Loucy (cell line): ENCODE results near the gene SPDEF.

Source experiments
- H2AFZ ChIP-seq: fragments of 200-600 bp; sonication (generic); 2 replicates; pipeline ENCODE4 v1.6.0; 2016; ENCODE audit warnings: antibody characterized with exemption, mild to moderate bottlenecking, low read length, moderate library complexity
- H3F3A ChIP-seq: fragments of 200-600 bp; 2 replicates; pipeline ENCODE4 v1.6.0; 2016; ENCODE audit warnings: antibody characterized with exemption, low read depth, mild to moderate bottlenecking
- H3K27me3 ChIP-seq: fragments of 200-600 bp; sonication (generic); 2 replicates; pipeline ENCODE4 v1.6.1; 2014; ENCODE audit warnings: low read length, mild to moderate bottlenecking; ENCODE audit not compliant: insufficient read depth, poor library complexity, severe bottlenecking
- H3K36me3 ChIP-seq: fragments of 200-600 bp; sonication (generic); 2 replicates; pipeline ENCODE4 v1.6.1; 2016; ENCODE audit warnings: low read length; ENCODE audit not compliant: insufficient read depth
- H3K4me1 ChIP-seq: fragments of 200-600 bp; sonication (generic); 2 replicates; pipeline ENCODE4 v1.5.1; 2014; ENCODE audit warnings: low read length, mild to moderate bottlenecking; ENCODE audit not compliant: insufficient read depth, poor library complexity, severe bottlenecking
- H3K4me2 ChIP-seq: fragments of 200-600 bp; sonication (generic); 2 replicates; pipeline ENCODE4 v1.6.0; 2014; ENCODE audit warnings: antibody characterized with exemption, low read length, low read depth, mild to moderate bottlenecking; ENCODE audit not compliant: poor library complexity, severe bottlenecking
- H3K4me3 ChIP-seq: fragments of 200-600 bp; sonication (generic); 2 replicates; pipeline ENCODE4 v1.5.1; 2014; ENCODE audit warnings: low read length, mild to moderate bottlenecking, mixed read lengths; ENCODE audit not compliant: poor library complexity, severe bottlenecking
- H3K79me2 ChIP-seq: fragments of 200-600 bp; sonication (generic); 2 replicates; pipeline ENCODE4 v1.6.1; 2014; ENCODE audit warnings: low read length; ENCODE audit not compliant: insufficient read depth
- H3K9ac ChIP-seq: fragments of 200-600 bp; sonication (generic); 2 replicates; pipeline ENCODE4 v1.6.0; 2014; ENCODE audit warnings: mild to moderate bottlenecking, low read depth, low read length, moderate library complexity; ENCODE audit not compliant: poor library complexity, severe bottlenecking
- H3K9me2 ChIP-seq: fragments of 200-600 bp; sonication (generic); replicated peaks from 2 replicates; pipeline ENCODE4 v1.6.1; 2016; ENCODE audit warnings: low read depth, low read length, mixed read lengths
- H3K9me3 ChIP-seq: fragments of 200-600 bp; sonication (generic); 2 replicates; pipeline ENCODE4 v1.6.1; 2014; ENCODE audit warnings: mild to moderate bottlenecking, antibody characterized with exemption, low read length, low read depth; ENCODE audit not compliant: insufficient read depth
- H4K20me1 ChIP-seq: fragments of 200-600 bp; sonication (generic); 2 replicates; pipeline ENCODE4 v1.6.0; 2014; ENCODE audit warnings: antibody characterized with exemption, low read length, mild to moderate bottlenecking; ENCODE audit not compliant: insufficient read depth, poor library complexity, severe bottlenecking
- EZH2phosphoT487 ChIP-seq: fragments of 200-600 bp; IDR thresholded peaks from 2 replicates; pipeline ENCODE4 v1.6.1; 2018; ENCODE audit warnings: antibody characterized with exemption, mild to moderate bottlenecking, moderate library complexity, borderline replicate concordance
- TF ChIP-seq, protein P1 (sequence below): fragments of 200-600 bp; sonication (generic); conservative IDR thresholded peaks from 2 replicates; pipeline ENCODE4 v1.5.1; 2014; ENCODE audit warnings: mild to moderate bottlenecking, antibody characterized with exemption, low read length

The SPDEF gene

DNA sequence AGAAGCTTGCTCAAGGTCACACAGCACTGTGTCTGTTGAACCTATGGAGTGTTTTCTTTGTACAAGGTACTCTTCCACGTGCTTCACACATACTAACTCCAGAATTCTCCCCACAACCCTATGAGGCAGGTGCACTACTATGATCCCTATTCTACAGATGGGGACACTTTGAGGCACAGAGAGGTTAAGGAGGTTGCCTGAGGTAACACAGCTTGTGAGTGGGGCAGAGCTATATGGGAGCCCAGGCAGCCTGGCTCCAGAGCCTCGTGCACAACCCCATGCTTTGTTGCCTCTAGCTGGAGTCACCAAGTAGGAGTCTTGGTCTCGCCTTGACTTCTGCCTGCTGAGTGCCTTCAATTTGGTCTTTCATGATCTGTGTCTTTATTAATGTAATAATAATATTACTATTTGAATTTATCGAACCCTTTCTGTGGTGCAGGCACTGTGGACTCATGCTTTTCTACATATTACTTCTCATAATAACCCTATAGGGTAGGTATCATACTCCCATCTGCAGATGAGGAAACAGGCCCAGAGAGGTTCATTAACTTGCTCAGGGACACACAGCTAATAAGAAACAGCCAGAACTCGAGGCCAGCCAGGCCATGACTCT, 13.3 kb upstream of the SPDEF start:
- H3K4me2 ChIP-seq: no peak overlapping the region
- H3F3A ChIP-seq: no peaks in the 10 kb centered on the region
- no peaks in the 10 kb centered on the region for H3K9me3 ChIP-seq
- no peak overlapping the region for H2AFZ ChIP-seq
- no peak overlapping the region for H3K4me3 ChIP-seq
- H3K4me1 ChIP-seq: no peaks in the 10 kb centered on the region
- no peaks in the 10 kb centered on the region for H3K36me3 ChIP-seq
- no peaks in the 10 kb centered on the region for H3K79me2 ChIP-seq
- H4K20me1 ChIP-seq: no peaks in the 10 kb centered on the region
- no peaks in the 10 kb centered on the region for H3K27me3 ChIP-seq
- TF ChIP-seq, protein P1, sequence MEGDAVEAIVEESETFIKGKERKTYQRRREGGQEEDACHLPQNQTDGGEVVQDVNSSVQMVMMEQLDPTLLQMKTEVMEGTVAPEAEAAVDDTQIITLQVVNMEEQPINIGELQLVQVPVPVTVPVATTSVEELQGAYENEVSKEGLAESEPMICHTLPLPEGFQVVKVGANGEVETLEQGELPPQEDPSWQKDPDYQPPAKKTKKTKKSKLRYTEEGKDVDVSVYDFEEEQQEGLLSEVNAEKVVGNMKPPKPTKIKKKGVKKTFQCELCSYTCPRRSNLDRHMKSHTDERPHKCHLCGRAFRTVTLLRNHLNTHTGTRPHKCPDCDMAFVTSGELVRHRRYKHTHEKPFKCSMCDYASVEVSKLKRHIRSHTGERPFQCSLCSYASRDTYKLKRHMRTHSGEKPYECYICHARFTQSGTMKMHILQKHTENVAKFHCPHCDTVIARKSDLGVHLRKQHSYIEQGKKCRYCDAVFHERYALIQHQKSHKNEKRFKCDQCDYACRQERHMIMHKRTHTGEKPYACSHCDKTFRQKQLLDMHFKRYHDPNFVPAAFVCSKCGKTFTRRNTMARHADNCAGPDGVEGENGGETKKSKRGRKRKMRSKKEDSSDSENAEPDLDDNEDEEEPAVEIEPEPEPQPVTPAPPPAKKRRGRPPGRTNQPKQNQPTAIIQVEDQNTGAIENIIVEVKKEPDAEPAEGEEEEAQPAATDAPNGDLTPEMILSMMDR: no peak
- no peak for TF ChIP-seq EZH2phosphoT487
- no peak overlapping the region for H3K9ac ChIP-seq
- H3K9me2 ChIP-seq: no peaks in the 10 kb centered on the region

DNA sequence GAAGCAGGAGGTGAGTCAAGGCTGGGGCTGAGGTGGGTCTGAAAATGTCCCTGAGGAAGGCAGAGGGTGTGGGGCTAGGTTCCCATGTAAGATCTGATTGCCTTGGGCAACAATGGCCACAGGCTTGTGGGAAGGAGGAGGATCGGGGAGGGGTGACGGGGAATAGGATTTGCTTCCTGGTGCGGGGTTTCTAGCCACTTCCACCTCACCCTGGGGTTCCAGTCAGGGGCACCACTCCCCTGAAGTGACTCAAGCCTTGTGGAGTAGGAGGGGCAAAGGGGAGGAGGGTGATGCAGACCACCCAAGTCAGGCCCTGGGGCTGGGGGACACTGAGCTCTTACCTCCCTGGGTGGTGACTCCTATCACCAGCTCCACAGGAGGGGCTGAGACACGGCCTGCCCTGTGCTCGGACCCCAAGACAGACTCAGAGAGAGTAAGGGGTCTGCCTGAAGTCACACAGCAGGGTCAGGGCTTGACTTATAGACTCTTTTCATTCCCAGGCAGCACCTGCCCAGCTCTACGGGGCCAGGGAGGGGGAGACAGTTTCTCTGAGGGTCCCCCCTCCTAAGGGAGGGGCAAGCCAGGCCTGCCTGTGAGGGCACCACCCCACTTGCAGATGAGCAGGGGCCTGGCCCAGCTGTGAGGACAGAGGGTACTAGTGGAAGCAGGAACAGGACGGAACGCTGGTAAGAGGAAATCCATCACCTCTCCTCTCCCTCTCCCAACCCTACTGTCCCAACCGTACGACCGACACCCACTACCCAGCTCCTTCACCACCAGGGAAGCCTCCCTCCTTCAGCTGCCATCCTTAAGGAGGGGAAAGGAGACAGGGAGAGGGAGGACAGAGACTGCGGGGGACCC, 12.4 kb upstream of the SPDEF start:
- no peaks in the 10 kb centered on the region for H3K36me3 ChIP-seq
- no peaks in the 10 kb centered on the region for H3K4me1 ChIP-seq
- H3K27me3 ChIP-seq: no peaks in the 10 kb centered on the region
- H3K9me2 ChIP-seq: no peaks in the 10 kb centered on the region
- no peak overlapping the region for H3K4me3 ChIP-seq
- no peaks in the 10 kb centered on the region for H3K9me3 ChIP-seq
- no peak overlapping the region for H3K4me2 ChIP-seq
- no peaks in the 10 kb centered on the region for H4K20me1 ChIP-seq
- H3K79me2 ChIP-seq: no peaks in the 10 kb centered on the region
- no peak for TF ChIP-seq EZH2phosphoT487
- TF ChIP-seq, protein P1: no peak
- no peak overlapping the region for H2AFZ ChIP-seq
- no peak overlapping the region for H3K9ac ChIP-seq
- H3F3A ChIP-seq: no peaks in the 10 kb centered on the region

DNA sequence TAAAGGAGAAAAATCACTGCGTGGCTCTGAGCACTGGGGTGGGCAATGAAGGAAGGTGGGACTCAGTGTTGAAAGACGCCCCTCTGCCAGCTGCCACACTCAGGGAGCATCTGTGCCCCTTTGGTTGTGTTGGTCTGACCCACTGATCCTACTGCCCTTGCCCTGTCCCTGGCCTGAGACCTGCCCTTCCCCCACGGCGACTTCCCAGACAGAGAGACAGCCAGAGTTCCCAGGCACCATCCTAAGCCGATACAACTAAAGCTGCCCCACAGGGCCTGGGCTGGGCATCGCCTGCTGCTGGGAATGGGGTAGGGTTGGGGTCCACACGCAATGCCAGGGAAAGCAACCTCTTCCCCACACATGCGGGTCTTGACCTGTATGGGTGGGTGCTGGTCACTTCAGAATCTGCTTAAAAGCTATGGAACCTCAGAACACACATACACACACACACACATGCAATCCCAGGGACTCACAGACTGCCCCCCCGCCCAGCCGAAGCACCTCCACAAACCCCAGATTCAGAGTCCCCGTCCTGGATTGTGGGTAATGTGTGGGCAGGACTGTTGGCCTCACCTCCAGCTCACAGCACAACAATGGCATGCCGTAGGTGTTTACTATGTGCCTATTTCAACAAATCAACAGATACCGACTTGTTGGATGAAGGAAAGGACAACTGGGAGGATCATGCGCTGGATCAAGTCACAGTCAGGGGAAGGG, 10.9 kb upstream of the SPDEF start:
- no peaks in the 10 kb centered on the region for H3K9me3 ChIP-seq
- H4K20me1 ChIP-seq: no peaks in the 10 kb centered on the region
- no peaks in the 10 kb centered on the region for H3K79me2 ChIP-seq
- H3F3A ChIP-seq: no peaks in the 10 kb centered on the region
- H3K4me1 ChIP-seq: no peaks in the 10 kb centered on the region
- no peak overlapping the region for H3K4me3 ChIP-seq
- no peaks in the 10 kb centered on the region for H3K36me3 ChIP-seq
- no peak overlapping the region for H2AFZ ChIP-seq
- no peaks in the 10 kb centered on the region for H3K27me3 ChIP-seq
- H3K9ac ChIP-seq: no peak overlapping the region
- TF ChIP-seq EZH2phosphoT487: no peak
- TF ChIP-seq, protein P1: no peak
- H3K9me2 ChIP-seq: no peaks in the 10 kb centered on the region
- no peak overlapping the region for H3K4me2 ChIP-seq
